ENCODE measurements around the gene YRDC. TPM values are rescaled to one million over a fixed set of nuclear protein-coding genes. Genes with fewer than 3 reads are reported as not detected.

YRDC gene
- polyA plus RNA-seq, 1 donor (not counting 4 experiments of a cell fraction or from before 2014, with no cell fraction given) = 22.2 TPM

DNA sequence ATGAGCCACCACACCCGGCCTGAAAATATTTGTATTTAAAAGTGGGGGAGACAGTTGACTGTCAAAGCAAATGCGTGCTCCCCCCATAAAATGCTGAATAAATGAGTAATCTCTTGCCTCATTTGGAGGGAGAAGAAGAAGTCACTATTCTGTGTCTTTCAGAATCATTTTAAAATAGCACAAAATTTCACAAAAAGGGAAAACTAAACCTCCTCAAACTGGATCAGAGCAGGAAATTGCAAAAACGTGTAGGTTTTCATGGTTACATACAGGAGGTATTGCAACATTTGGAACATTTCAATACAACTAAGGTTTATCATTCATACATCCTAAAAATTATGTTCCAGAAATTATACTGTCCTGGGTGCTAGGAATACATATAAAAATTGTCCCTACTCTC is 37.8 kb upstream of the YRDC start:
- TF ChIP-seq EZH2 (IDR thresholded peaks at IDR 0.05; ENCODE audit: low read length) = no peak
- TF ChIP-seq, protein P1, sequence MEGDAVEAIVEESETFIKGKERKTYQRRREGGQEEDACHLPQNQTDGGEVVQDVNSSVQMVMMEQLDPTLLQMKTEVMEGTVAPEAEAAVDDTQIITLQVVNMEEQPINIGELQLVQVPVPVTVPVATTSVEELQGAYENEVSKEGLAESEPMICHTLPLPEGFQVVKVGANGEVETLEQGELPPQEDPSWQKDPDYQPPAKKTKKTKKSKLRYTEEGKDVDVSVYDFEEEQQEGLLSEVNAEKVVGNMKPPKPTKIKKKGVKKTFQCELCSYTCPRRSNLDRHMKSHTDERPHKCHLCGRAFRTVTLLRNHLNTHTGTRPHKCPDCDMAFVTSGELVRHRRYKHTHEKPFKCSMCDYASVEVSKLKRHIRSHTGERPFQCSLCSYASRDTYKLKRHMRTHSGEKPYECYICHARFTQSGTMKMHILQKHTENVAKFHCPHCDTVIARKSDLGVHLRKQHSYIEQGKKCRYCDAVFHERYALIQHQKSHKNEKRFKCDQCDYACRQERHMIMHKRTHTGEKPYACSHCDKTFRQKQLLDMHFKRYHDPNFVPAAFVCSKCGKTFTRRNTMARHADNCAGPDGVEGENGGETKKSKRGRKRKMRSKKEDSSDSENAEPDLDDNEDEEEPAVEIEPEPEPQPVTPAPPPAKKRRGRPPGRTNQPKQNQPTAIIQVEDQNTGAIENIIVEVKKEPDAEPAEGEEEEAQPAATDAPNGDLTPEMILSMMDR (optimal IDR thresholded peaks at IDR 0.05 in 1 of 3, IDR thresholded peaks at IDR 0.05 in 1 of 3, conservative IDR thresholded peaks at IDR 0.05 in 1 of 3; ENCODE audit: extremely low read depth in 1 of 3, insufficient read depth in 2 of 3, low read length in 3 of 3) = no peak
- Histone ChIP-seq H3K4me2 (ENCODE audit: control insufficient read depth, extremely low read depth, insufficient read depth, low read depth, low read length) (no peak overlapping the region), H2AFZ (ENCODE audit: control insufficient read depth, low read length) (no peak overlapping the region), H3K9me3 (ENCODE audit: control insufficient read depth, low read depth, low read length) (no peaks in the 10 kb centered on the region), H3K9ac (ENCODE audit: control insufficient read depth, extremely low read depth, insufficient read depth, low read length) (no peak overlapping the region), H4K20me1 (ENCODE audit: control insufficient read depth, extremely low read depth, insufficient read depth, low read length) (peaks cover 4% of the 10 kb centered on the region), H3K4me3 (ENCODE audit: control insufficient read depth in 2 of 3, extremely low read depth in 1 of 3, insufficient read depth in 2 of 3, low read depth in 1 of 3, low read length in 3 of 3) (no peak overlapping the region), H3K36me3 (ENCODE audit: control insufficient read depth in 2 of 2, extremely low read depth in 1 of 2, insufficient read depth in 2 of 2, low read length in 2 of 2) (peaks cover 13 to 17% of the 10 kb centered on the region in 2 experiments), H3K79me2 (ENCODE audit: control insufficient read depth, insufficient read depth, low read length) (peaks cover 72% of the 10 kb centered on the region), H3K27me3 (ENCODE audit: control insufficient read depth, extremely low read depth, insufficient read depth, low read length) (no peaks in the 10 kb centered on the region), H3K4me1 (ENCODE audit: control insufficient read depth, extremely low read depth, insufficient read depth, low read length) (no peaks in the 10 kb centered on the region), H3K27ac (ENCODE audit: control insufficient read depth, insufficient read depth, low read length) (no peak overlapping the region), H3K9me1 (ENCODE audit: control insufficient read depth, extremely low read depth, insufficient read depth, low read length) (no peaks in the 10 kb centered on the region)
- DNase-seq (ENCODE audit: low read depth, low spot score) (no peak), FAIRE-seq (no peak)
- dilution Hi-C loops (cut with MboI; ENCODE audit: extremely low pct_ligation_motif_present, low sequenced_read_pairs) = no loop called here

DNA sequence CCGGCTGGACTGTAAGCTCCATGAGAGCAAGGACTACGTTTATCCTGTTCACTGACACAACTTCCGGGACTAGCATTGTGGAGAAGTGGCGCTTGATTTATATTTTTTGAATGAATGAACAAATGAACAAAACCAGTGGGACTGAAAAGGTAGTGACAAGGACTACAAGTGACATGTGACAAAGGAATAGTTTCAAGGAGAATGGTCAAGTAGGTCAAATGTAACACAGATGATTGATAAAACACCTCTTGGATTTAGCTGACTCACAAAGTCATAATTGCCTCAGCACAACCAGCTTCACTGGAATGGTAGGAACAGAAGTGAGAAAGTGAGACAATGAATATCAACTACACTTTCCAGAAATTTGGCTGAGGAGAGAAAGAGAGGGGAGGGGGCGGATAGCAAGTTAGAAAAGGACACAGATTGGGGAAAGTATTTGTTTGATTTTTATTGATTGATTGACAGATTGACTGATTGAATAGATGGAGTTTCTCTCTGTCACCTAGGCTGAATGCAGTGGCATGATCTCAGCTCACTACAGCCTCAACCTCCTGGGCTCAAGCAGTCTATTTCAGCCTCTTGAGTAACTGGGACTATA is 37.1 kb upstream of the YRDC start:
- TF ChIP-seq, protein P1 (optimal IDR thresholded peaks at IDR 0.05 in 1 of 3, IDR thresholded peaks at IDR 0.05 in 1 of 3, conservative IDR thresholded peaks at IDR 0.05 in 1 of 3; ENCODE audit: extremely low read depth in 1 of 3, insufficient read depth in 2 of 3, low read length in 3 of 3) = no peak
- no peak for TF ChIP-seq EZH2 (IDR thresholded peaks at IDR 0.05; ENCODE audit: low read length)
- Histone ChIP-seq H3K36me3 (ENCODE audit: control insufficient read depth in 2 of 2, extremely low read depth in 1 of 2, insufficient read depth in 2 of 2, low read length in 2 of 2) (peaks cover 13 to 20% of the 10 kb centered on the region in 2 experiments), H3K9me1 (ENCODE audit: control insufficient read depth, extremely low read depth, insufficient read depth, low read length) (no peaks in the 10 kb centered on the region), H4K20me1 (ENCODE audit: control insufficient read depth, extremely low read depth, insufficient read depth, low read length) (peaks cover 4% of the 10 kb centered on the region), H3K9me3 (ENCODE audit: control insufficient read depth, low read depth, low read length) (no peaks in the 10 kb centered on the region), H2AFZ (ENCODE audit: control insufficient read depth, low read length) (no peak overlapping the region), H3K27me3 (ENCODE audit: control insufficient read depth, extremely low read depth, insufficient read depth, low read length) (no peaks in the 10 kb centered on the region), H3K9ac (ENCODE audit: control insufficient read depth, extremely low read depth, insufficient read depth, low read length) (no peak overlapping the region), H3K4me1 (ENCODE audit: control insufficient read depth, extremely low read depth, insufficient read depth, low read length) (no peaks in the 10 kb centered on the region), H3K4me2 (ENCODE audit: control insufficient read depth, extremely low read depth, insufficient read depth, low read depth, low read length) (no peak overlapping the region), H3K27ac (ENCODE audit: control insufficient read depth, insufficient read depth, low read length) (no peak overlapping the region), H3K4me3 (ENCODE audit: control insufficient read depth in 2 of 3, extremely low read depth in 1 of 3, insufficient read depth in 2 of 3, low read depth in 1 of 3, low read length in 3 of 3) (no peak overlapping the region), H3K79me2 (ENCODE audit: control insufficient read depth, insufficient read depth, low read length) (peaks cover 66% of the 10 kb centered on the region)
- DNase-seq (ENCODE audit: low read depth, low spot score) (no peak), FAIRE-seq (no peak)
- dilution Hi-C loops (cut with MboI; ENCODE audit: extremely low pct_ligation_motif_present, low sequenced_read_pairs) = no loop called here

Data from keratinocyte (primary cell).